Tibial nerve (tissue), 4 donors: ENCODE measurements around the gene OR52K1. TPM values are rescaled to one million over a fixed set of nuclear protein-coding genes. Genes with fewer than 3 reads are reported as not detected.

Experiments
- DNase-seq, 2 donors: peaks; one replicate each; pipeline ENCODE4 v3.0.0-alpha.2; 2019; ENCODE audit warnings: low spot score in 2 of 2
- H3K27ac ChIP-seq, 4 donors: fragments of 200-600 bp; sonication (generic) in 3 of 4; one replicate each; pipeline ENCODE4 v1.5.1; 2017 to 2019; ENCODE audit warnings: mild to moderate bottlenecking in 1 of 4
- H3K27me3 ChIP-seq, 2 donors: fragments of 200-600 bp; sonication (generic) in 1 of 2; one replicate each; pipeline versions ENCODE4 v1.5.1 to v1.6.0; 2017 to 2019
- H3K36me3 ChIP-seq, 3 donors: fragments of 200-600 bp; sonication (generic); one replicate each; pipeline ENCODE4 v1.5.1; 2018 to 2019
- H3K4me1 ChIP-seq, 4 donors: fragments of 200-600 bp; sonication (generic) in 3 of 4; one replicate each; pipeline ENCODE4 v1.5.1; 2017 to 2019
- H3K4me3 ChIP-seq, 4 donors: fragments of 200-600 bp; sonication (generic) in 3 of 4; one replicate each; pipeline ENCODE4 v1.5.1; 2017 to 2019; ENCODE audit warnings: mild to moderate bottlenecking in 1 of 4, moderate library complexity in 1 of 4
- H3K9me3 ChIP-seq, 4 donors: fragments of 200-600 bp; sonication (generic) in 3 of 4; one replicate each; pipeline ENCODE4 v1.5.1; 2017 to 2019
- EP300 ChIP-seq, 2 donors: sonication (generic); formaldehyde crosslinking; IDR thresholded peaks; one replicate each; pipeline ENCODE4 v1.6.1; 2017; ENCODE audit warnings: antibody characterized with exemption in 2 of 2, mild to moderate bottlenecking in 1 of 2
- POLR2A ChIP-seq, 2 donors: fragments of 450-650 bp; IDR thresholded peaks; one replicate each; pipeline ENCODE4 v1.6.1; 2017; ENCODE audit warnings: antibody characterized with exemption in 2 of 2, mild to moderate bottlenecking in 2 of 2, moderate library complexity in 2 of 2
- WGBS, 2 donors: methylation state at CpG; one replicate each; pipeline ENCODE4 v1.1.5; 2018; 5-methylcytosine and 5-hydroxymethylcytosine counted together
- total RNA-seq, 4 donors: library from RNA; depleted of rRNA; stranded (reverse); fragments of >200 nt; gene quantifications; one replicate each; pipeline ENCODE4 v1.1.0, GENCODE V29; 2016
- TF ChIP-seq, protein P1 (sequence below), 5 experiments: fragments of 200-600 bp in 3 of 5; fragments of 450-650 bp in 2 of 5; sonication (generic) in 3 of 5; IDR thresholded peaks; one replicate each; pipeline ENCODE4 v1.5.1; 2016 to 2019; ENCODE audit warnings: antibody characterized with exemption in 5 of 5, mild to moderate bottlenecking in 3 of 5, moderate library complexity in 2 of 5

The OR52K1 gene
- total RNA-seq, 4 donors from 2014 or later = not detected

DNA sequence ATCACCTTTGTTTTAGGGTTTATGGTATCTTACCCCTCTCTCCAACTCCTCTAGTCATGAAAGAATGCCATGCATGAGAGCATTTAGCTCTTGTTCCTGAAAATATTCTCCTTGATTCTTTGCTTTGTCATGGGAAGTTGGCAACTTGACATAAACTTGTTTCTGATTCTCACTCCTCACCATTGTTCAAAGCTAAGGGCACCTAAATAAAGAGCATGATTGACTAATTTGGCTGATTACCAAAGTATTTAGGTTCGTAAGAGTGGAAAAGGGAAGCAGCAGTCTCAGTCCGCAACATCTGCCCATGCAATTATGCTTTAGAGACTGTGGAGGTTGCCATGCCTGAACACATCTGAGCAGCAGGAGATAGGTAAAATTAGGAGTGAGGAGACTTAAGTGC lies 26.4 kb downstream of the OR52K1 start:
- WGBS, 2 donors = 36 to 68% methylated on average over 2 of the region's 2 CpGs
- DNase-seq = no peak
- TF ChIP-seq, protein P1, sequence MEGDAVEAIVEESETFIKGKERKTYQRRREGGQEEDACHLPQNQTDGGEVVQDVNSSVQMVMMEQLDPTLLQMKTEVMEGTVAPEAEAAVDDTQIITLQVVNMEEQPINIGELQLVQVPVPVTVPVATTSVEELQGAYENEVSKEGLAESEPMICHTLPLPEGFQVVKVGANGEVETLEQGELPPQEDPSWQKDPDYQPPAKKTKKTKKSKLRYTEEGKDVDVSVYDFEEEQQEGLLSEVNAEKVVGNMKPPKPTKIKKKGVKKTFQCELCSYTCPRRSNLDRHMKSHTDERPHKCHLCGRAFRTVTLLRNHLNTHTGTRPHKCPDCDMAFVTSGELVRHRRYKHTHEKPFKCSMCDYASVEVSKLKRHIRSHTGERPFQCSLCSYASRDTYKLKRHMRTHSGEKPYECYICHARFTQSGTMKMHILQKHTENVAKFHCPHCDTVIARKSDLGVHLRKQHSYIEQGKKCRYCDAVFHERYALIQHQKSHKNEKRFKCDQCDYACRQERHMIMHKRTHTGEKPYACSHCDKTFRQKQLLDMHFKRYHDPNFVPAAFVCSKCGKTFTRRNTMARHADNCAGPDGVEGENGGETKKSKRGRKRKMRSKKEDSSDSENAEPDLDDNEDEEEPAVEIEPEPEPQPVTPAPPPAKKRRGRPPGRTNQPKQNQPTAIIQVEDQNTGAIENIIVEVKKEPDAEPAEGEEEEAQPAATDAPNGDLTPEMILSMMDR (IDR thresholded peaks at IDR 0.05) = no peak
- TF ChIP-seq POLR2A (IDR thresholded peaks at IDR 0.05) = no peak
- no peak for TF ChIP-seq EP300 (IDR thresholded peaks at IDR 0.05)
- Histone ChIP-seq H3K27ac (no peak overlapping the region), H3K4me1 (no peaks in the 10 kb centered on the region), H3K9me3 (no peaks in the 10 kb centered on the region), H3K27me3 (no peaks in the 10 kb centered on the region), H3K36me3 (no peaks in the 10 kb centered on the region), H3K4me3 (no peak overlapping the region)

DNA sequence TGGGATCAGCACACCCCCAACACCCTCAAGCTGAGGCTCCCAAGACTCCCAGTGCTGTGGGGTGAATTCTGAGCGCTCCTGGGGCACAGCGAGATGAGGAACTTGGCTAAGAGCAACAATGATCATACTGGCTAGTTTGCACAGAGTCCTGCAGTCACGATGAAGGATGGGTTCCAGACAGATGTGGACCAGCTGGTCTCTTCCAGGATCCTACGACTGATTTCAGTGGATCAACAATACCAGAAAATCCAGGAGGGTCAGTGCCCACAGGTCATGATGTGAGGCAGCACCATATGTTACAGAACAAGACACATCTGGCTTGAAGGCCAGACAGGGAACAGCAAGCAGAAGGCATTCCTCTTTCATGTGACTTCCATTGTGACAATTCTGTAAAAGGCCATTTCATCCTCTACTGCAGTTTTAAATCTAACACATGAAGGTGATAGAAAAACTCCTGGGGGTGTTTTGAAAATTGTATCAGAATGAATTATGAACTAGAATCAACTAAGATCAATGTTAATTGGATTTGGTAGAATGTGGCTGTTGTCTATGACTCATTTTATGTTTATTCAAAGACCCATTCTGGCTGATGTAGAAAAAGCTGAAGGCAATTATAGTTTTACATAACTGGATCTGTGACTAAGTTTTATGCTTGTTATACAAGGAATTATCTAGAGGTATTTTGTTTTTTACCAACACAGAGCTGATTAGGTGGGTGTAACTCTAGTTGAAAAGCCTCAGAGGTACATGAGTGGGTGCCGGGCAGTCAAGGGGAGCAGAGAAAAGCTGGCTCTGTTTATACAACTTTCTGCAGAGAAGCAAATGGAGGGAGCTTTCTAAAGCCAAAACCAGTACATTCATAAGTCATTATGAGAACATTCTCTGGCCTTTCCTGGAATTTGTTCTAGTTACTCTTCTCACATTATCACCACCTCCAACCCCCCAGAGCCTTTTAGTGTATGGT lies 29.1 kb downstream of the OR52K1 start:
- no peak overlapping the region for H3K27ac ChIP-seq
- no peaks in the 10 kb centered on the region for H3K4me1 ChIP-seq
- no peaks in the 10 kb centered on the region for H3K36me3 ChIP-seq
- H3K27me3 ChIP-seq = no peaks in the 10 kb centered on the region
- DNase-seq = no peak
- no peak overlapping the region for H3K4me3 ChIP-seq
- TF ChIP-seq, protein P1 (IDR thresholded peaks at IDR 0.05) = no peak
- TF ChIP-seq POLR2A (IDR thresholded peaks at IDR 0.05) = no peak
- no peak for TF ChIP-seq EP300 (IDR thresholded peaks at IDR 0.05)
- WGBS, 2 donors = 43 to 86% methylated on average over 4 to 5 of the region's 5 CpGs
- H3K9me3 ChIP-seq = no peaks in the 10 kb centered on the region

DNA sequence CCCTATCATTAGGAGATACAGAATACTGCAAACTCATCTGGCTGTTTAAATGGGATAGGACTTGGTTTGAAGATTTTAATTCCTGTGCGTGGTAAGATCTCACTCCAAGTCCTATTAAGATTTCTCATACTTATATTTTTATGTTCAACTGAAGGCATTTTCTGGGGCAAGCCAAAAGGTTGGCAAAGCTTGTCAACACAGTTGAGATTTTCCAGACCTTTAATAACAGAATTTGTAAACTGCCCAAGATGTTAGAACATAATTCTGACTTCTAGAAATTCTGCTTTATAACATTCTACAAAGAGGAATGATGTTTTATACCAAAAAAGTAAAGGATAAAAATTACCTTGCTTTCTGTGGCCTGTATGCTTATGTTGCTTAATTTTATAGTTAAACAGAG lies 31.8 kb downstream of the OR52K1 start:
- Histone ChIP-seq H3K27ac (no peak overlapping the region), H3K4me3 (no peak overlapping the region), H3K36me3 (no peaks in the 10 kb centered on the region), H3K4me1 (no peaks in the 10 kb centered on the region), H3K9me3 (no peaks in the 10 kb centered on the region), H3K27me3 (no peaks in the 10 kb centered on the region)
- DNase-seq = no peak
- 69 to 77% methylated on average over 1 of the region's 1 CpG for WGBS, 2 donors
- TF ChIP-seq EP300 (IDR thresholded peaks at IDR 0.05) (no peak), POLR2A (IDR thresholded peaks at IDR 0.05) (no peak)
- TF ChIP-seq, protein P1 (IDR thresholded peaks at IDR 0.05) = no peak

DNA sequence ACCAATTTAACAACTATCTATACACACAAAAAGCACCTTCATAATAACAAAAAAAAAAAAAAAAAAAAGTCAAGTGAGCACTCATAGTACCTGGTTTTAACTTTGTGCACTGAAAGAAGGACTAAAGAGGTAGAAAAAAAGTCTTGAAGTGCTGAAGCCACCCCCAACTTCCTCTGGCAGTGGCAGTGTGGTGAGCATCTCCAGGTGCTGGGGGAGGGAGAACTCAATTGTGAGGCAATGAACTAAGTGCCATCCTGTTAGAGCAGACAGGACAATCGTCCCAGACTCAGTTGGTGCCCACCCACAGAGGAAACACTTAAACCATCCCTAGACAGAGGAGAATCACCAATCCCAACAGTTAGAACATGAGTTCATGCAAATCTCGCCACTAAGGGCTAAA lies 39.9 kb downstream of the OR52K1 start:
- DNase-seq = no peak
- 46 to 53% methylated on average over 2 of the region's 2 CpGs for WGBS, 2 donors
- H3K9me3 ChIP-seq = no peaks in the 10 kb centered on the region
- no peak overlapping the region for H3K27ac ChIP-seq
- no peaks in the 10 kb centered on the region for H3K36me3 ChIP-seq
- no peaks in the 10 kb centered on the region for H3K4me1 ChIP-seq
- no peak overlapping the region for H3K4me3 ChIP-seq
- TF ChIP-seq EP300 (IDR thresholded peaks at IDR 0.05) (no peak), POLR2A (IDR thresholded peaks at IDR 0.05) (no peak)
- TF ChIP-seq, protein P1 (IDR thresholded peaks at IDR 0.05) = no peak
- H3K27me3 ChIP-seq = no peaks in the 10 kb centered on the region

DNA sequence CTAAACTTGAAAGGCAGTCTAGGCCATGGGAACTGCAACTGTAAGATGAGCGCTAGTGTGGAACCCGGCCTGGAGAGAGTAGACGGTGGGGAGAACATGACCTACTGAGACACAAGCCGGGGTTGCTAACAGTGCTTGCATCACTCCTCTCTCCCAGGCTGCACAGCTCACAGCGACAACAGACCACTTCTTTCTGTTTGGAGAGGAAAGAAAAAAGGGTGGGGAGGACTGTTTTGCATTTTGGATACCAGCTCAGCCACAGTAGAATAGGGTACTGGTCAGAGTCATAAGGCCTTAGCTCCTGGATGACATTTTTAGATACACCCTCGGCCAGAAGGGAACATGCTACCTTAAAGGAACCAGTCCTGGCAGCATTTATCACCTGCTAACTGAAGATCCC lies 40.3 kb downstream of the OR52K1 start:
- DNase-seq = no peak
- no peaks in the 10 kb centered on the region for H3K27me3 ChIP-seq
- H3K4me3 ChIP-seq = no peak overlapping the region
- no peak overlapping the region for H3K27ac ChIP-seq
- H3K36me3 ChIP-seq = no peaks in the 10 kb centered on the region
- TF ChIP-seq, protein P1 (IDR thresholded peaks at IDR 0.05) = no peak
- TF ChIP-seq POLR2A (IDR thresholded peaks at IDR 0.05) (no peak), EP300 (IDR thresholded peaks at IDR 0.05) (no peak)
- 85 to 90% methylated on average over 6 of the region's 6 CpGs for WGBS, 2 donors
- H3K4me1 ChIP-seq = no peaks in the 10 kb centered on the region
- no peaks in the 10 kb centered on the region for H3K9me3 ChIP-seq
